ENCODE measurements around the gene SHKBP1. TPM values are rescaled to one million over a fixed set of nuclear protein-coding genes. Genes with fewer than 3 reads are reported as not detected.
"Not testable (repeated sequence)": the region's sequence is repeated elsewhere in the genome, so short reads cannot be mapped to it uniquely, and the experiment has no call there.

Gene SHKBP1
- total RNA-seq, 1 donor from 2014 or later = 1.6 TPM

DNA sequence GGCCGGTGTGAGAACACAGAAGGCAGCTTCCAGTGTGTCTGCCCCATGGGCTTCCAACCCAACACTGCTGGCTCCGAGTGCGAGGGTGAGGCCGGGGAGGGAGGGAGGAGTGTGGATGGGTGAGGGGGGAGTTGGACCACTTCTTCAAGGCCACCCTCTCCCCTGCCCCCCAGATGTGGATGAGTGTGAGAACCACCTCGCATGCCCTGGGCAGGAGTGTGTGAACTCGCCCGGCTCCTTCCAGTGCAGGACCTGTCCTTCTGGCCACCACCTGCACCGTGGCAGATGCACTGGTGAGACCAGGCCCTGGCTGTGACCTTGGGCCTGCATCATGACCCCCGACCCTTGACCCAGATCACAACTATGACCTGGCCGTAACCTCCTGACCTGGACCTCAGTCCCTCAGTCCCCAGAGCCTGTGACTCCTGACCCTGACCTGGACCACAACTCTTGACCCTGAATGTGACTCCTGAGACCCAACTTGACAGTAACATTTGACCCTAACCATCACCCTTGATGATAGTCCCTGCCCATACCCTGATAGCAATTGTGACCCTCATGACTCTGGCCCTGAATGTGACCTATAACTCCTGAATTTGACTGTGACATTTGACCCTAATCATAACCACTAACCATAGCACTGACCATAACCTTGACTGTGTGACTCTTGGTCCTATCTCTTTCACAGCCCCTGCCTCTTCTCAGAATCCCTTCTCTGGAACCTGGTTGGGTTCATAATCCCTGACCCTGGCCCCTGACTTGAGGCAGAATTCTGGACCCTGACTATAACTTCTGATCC is 35.4 kb downstream of the SHKBP1 start:
- no peak for FAIRE-seq
- DNase-seq (ENCODE audit: low spot score in 2 of 2) = no peak

DNA sequence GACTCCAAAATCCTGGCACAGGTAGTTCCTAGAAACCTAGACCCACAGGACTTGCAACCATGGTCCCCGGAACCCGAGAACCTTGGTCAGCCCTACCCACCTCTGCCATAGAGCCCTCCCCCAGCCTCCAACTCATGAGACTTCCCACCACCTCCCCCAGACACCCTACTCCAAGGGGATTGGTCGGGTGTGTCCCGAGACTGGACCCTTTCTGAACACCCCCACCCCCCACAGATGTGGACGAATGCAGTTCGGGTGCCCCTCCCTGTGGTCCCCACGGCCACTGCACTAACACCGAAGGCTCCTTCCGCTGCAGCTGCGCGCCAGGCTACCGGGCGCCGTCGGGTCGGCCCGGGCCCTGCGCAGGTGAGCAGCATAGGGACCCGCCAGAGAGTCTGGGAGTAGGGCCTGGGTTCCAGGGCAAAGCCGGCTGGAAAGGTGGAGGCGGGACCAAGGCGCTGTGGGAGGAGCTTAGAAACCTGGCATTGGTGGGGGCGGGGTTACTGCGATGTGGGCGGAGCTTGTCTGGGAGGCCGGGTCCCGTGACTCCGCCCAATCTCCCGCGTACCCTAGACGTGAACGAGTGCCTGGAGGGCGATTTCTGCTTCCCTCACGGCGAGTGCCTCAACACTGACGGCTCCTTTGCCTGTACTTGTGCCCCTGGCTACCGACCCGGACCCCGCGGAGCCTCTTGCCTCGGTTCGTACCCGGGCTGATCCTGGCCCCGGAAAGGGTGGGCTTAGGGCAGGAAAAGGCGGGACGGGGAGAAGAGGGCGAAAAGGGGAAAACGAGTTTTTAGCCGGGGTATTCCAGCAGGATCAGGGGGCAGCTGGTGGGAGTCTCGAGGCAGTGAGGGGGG is 36.4 kb downstream of the SHKBP1 start:
- FAIRE-seq = no peak
- DNase-seq (ENCODE audit: low spot score in 2 of 2) = no peak

DNA sequence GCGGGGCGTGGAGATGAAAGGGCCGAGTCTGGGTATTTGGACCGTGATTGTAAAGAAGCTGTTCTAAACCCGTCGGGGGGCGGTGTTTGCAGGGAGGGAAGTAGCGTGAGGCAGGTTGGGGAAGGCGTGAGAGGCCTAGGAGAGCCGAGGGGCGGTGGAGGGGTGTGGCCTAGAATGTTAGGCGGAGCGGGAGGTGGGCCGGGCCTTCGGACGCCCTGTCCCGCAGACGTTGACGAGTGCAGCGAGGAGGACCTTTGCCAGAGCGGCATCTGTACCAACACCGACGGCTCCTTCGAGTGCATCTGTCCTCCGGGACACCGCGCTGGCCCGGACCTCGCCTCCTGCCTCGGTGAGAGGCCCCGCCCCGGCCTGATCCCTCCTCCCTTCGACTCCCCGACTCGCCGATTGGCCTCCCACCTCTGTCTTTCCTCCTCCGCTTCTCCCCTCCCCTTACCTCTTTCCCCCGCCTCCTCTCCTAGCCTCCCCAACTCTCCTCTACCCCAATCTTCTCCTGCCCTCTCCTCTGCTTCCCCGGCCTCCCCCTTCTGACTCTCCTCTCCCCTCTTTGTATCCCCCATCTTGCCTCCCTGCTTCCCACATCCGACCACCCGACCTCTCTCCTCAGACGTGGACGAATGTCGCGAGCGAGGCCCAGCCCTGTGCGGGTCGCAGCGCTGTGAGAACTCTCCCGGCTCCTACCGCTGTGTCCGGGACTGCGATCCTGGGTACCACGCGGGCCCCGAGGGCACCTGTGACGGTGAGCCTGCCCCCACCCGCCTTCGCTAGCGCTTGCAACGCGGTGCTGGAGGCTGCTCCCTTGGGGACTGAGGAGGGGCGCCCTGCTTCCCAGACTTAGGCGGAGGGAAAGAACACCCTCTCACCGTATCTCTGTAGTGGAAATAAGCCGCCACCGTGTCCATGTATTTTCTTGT is 37.3 kb downstream of the SHKBP1 start:
- FAIRE-seq = no peak
- DNase-seq (ENCODE audit: low spot score in 2 of 2) = no peak

DNA sequence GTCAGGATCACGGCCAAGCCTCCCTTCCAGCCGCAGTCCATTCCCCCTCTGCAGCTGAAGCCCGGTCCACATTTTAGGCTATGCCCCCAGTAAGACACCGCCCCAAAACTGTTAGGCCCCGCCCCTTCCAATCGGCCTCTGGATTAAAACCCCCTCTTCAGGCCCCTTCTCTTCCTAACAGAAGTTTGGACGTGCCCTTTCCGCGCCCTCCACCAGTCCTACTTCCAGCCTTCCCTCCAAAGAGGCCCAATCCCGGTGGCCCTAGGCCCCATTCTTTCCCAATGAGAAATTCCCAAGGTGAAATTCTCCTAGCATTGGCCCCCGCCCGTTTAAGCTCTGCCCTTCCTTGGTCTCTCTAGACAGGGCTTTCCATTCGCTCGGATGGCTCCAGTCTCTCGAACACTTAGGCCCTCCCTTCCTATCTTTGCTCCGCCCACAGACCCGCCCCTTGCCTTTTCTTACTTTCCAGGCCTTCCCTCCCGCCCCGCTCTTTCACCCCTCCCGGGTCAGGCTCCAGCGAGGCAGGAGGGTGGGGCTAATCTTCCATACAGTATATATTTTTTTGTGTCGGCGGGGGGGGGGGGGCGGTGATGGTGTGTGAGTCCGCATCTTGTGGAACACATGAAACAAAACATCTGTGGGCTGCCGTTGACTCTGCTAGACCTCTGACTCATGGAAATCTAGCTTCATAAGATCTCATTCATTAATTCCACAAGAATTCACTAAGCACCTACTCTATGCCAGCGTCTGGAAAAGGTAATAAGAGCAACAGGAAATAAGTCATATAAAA is 38.1 kb downstream of the SHKBP1 start:
- no peak for FAIRE-seq
- no peak for DNase-seq (ENCODE audit: low spot score in 2 of 2)

DNA sequence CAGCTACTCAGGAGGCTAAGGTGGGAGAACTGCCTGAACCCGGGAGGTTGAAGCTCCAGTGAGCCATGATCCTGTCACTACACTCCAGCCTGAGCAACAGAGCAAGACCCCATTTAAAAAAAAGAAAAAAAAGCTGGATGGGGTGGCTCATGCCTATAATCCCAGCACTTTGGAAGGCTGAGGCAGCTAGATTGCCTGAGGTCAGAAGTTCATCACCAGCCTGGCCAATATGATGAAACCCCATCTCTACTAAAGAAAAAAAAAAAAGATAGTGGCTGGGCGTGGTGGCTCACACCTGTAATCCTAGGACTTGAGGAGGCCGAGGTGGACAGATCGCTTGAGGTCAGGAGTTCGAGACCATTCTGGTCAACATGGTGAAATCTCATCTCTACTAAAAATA is 39.5 kb downstream of the SHKBP1 start:
- FAIRE-seq = no peak

DNA sequence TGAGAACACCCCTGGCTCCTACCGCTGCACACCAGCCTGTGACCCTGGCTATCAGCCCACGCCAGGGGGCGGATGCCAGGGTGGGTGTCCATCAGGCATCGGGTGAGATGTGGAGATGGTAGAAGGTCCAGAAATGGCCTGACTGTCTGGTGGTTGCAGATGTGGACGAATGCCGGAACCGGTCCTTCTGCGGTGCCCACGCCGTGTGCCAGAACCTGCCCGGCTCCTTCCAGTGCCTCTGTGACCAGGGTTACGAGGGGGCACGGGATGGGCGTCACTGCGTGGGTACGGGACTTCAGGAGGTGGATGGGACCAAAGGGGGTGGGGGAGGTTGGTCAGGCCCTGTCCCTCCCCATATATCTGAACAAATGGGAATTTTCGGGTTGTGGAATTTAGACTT is 40.3 kb downstream of the SHKBP1 start:
- no peak for DNase-seq (ENCODE audit: low spot score in 2 of 2)
- FAIRE-seq = no peak

More for the DNA sequence above, 39.5 kb downstream of the SHKBP1 start:
- DNase-seq (ENCODE audit: low spot score in 2 of 2) = no peak

DNA sequence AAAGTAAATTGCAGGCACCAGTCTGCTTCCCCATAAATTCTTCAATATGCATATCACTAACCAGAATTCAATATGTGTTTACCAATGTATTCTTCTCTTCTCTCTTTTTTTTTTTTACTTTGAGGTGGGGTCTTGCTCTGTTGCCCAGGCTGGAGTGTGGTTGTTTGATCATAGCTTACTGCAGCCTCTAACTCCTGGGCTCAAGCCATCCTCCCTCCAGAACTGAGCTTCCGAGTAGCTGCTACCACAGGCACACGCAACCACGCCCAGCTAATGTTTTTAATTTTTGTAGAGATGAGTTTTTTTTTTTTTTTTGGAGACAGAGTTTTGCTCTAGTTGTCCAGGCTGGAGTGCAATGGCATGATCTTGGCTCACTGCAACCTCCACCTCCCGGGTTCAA is 41.3 kb downstream of the SHKBP1 start:
- DNase-seq (ENCODE audit: low spot score in 2 of 2) (no peak), FAIRE-seq (no peak)

DNA sequence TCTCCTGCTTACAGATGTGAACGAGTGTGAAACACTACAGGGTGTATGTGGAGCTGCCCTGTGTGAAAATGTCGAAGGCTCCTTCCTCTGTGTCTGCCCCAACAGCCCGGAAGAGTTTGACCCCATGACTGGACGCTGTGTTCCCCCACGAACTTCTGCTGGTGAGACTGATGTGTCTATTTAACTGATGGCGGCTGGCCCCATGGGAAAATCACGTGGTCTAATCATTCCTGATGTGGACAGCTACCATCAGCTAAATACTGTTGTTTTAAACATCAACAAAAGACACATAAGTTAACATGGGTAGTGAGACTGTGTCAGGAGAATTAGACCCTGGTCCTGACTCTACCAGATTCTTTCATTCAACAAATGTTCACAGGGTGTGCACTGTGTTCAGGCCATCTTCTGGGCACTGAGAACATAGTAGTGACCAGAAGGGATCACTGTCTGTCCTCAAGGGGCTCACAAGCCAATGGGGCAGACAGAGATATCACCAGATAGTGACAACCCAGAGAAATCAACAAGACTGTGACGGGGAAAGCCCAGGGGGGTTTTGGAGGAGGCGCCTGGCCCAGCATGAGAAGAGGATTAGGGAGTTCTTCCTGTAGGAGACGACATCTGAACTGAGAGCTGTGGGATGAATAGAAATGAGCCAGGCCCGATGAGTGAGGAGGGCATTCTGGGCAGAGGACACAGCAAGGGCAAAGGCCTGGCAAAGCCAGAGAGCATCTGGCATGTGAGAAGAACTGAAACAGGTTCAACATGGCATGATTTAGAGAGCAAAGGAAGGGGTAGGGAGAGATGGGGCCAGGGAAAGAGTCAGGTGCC is 42.9 kb downstream of the SHKBP1 start:
- DNase-seq (ENCODE audit: low spot score in 2 of 2) = no peak
- FAIRE-seq = no peak

DNA sequence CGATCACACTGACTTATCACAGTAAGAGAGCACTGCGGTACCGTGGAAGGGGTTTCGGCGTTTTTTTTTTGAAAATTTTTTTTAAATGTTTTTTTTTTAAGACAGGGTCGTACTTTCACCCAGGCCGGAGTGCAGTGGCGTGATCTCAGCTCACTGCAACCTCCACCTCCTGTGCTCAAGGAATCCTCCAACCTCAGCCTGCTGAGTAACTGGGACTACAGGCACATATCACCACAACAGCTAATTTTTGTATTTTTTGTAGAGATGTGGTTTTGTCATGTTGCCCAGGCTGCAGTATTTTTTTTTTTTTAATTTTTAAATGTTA is 43.5 kb downstream of the SHKBP1 start:
- no peak for DNase-seq (ENCODE audit: low spot score in 2 of 2)

DNA sequence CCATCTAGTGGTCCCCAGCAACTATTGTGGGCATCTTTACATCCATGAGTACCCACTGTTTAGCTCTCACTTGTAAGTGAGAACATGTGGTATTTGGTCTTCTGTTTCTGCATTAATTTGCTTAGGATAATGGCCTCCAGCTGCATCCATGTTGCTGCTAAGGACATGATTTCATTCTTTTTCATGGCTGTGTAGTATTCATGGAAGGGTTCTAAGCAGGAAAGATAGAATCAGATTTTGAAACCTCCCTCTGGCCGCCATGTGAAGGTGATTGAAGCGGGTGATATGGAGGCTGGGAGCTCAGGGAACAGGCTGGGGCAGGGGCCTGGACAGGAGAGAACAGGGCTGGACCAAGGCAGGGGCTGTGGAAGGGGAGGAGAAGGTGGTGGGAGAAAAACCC is 44.6 kb downstream of the SHKBP1 start:
- no peak for FAIRE-seq
- no peak for DNase-seq (ENCODE audit: low spot score in 2 of 2)

More for the DNA sequence above, 43.5 kb downstream of the SHKBP1 start:
- no peak for FAIRE-seq

DNA sequence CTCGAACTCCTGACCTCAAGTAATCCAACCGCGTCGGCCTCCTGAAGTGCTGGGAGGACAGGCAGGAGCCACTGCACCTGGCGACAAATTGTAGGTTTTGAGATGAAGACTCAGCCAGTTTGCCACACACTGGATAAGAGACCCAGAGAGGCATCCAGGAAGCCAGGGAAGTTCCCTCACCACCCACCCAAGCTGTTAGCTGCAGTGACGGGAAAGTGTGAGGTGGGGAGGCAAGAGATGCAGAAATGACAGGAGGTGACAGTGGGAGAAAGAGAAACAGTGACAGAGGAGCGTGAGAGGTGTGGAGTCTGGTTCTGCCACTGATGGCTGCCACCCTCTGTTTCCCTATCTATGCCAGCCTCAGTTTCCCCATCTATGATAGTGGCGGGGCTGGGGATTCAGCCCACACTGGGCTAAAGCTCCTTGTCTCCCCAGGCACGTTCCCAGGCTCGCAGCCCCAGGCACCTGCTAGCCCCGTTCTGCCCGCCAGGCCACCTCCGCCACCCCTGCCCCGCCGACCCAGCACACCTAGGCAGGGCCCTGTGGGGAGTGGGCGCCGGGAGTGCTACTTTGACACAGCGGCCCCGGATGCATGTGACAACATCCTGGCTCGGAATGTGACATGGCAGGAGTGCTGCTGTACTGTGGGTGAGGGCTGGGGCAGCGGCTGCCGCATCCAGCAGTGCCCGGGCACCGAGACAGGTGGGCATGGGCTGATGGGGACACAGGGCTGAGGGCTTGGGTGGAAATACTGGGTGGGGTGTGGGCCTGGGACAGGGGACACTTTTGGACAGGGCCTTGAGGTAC is 45.5 kb downstream of the SHKBP1 start:
- no peak for DNase-seq (ENCODE audit: low spot score in 2 of 2)
- no peak for FAIRE-seq

DNA sequence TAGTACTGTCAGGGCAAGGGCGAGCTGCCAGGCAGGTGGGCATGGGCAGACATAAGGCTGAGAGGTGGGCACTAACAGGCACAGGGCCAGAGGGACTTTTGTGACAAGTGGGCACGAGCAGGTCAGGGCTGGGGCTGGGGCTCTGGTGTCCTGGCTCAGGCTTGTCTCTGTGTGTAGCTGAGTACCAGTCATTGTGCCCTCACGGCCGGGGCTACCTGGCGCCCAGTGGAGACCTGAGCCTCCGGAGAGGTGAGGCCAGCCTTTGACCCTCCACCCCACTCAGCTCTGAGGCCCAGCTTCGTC is 46.1 kb downstream of the SHKBP1 start:
- FAIRE-seq = no peak
- DNase-seq (ENCODE audit: low spot score in 2 of 2) = no peak

DNA sequence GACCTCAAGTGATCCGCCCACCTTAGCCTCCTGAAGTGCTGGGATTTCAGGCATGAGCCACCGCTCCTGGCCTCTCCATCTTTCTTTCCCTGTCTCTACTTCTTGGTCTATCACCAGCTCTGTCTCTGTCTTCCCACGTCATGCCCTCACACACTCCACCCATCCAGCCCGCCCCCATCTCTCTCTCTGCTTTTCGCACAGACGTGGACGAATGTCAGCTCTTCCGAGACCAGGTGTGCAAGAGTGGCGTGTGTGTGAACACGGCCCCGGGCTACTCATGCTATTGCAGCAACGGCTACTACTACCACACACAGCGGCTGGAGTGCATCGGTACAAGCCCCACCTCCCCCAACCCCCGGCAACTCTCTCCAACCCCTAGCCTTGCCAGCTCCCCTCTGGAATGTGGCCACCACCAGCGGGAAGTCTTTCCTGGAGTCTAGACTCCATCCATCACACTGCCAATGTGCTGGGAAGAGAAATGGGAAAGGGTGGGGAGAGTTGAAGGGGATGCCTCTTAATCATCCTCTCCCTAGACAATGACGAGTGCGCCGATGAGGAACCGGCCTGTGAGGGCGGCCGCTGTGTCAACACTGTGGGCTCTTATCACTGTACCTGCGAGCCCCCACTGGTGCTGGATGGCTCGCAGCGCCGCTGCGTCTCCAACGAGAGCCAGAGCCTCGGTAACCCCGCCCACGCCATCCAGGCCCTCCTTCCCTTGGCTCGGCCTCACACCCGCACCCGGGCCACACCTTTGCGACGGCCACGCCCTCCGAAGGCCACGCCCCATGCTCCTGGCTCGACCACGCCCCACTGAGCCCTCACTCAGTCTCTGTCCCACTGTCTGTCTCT is 47.0 kb downstream of the SHKBP1 start:
- FAIRE-seq (no peak), DNase-seq (ENCODE audit: low spot score in 2 of 2) (no peak)

DNA sequence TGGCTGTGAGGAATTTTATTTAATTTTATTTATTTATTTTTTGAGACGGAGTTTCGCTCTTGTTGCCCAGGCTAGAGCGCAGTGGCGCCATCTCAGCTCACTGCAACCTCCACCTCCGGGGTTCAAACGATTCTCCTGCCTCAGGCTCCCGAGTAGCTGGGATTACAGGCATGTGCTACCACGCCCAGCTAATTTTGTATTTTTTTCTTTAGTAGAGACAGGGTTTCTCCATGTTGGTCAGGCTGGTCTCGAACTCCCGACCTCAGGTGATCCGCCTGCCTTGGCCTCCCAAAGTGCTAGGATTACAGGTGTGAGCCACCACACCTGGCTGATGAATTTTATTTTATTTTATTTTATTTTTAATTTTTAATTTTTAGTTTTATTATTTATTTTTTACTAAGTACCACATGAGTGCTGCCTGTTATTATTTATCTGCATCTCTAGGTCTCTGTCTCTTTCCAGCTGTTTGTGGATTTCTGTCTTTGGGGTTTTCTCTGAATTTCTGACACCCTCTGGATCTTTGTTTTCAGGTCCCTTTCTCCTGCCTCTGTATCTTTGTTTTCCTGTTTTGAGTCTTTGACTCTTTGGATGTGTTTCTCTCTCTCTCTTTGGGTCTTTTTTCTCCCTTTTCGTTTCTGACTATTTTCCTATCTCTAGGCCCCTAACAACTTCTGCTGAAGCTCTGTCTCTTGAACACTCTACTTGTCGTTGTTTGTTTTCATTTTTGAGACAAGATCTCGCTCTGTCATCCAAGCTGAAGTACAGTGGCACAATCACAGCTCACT is 47.9 kb downstream of the SHKBP1 start:
- DNase-seq (ENCODE audit: low spot score in 2 of 2); FAIRE-seq: not testable (repeated sequence)

DNA sequence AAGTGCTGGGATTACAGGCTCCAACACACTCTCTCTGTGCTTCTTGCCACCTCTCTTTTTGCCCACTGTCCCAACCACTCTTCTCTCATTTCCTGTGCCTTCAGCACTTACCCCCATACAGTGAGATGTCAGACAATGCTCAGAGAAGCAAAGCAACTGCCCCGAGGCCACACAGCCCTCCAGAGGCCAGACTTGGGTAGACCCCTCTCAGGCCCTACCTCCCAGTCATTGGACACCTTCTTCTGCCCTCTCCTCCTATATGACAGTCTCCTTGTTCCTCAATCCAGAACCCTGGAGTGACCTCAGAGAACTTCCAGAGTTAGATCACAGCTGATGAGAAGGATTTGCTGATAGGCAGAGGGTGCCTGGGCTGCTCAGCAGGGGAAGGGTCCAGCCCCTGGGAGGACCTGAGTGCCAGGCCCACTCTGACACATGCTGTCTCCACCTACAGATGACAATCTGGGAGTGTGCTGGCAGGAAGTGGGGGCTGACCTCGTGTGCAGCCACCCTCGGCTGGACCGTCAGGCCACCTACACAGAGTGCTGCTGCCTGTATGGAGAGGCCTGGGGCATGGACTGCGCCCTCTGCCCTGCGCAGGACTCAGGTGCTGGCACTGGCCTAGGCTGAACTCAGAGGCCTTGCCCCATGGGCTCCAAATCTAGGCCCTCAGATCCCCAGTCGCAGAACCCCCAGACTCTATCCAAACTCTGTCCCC is 48.9 kb downstream of the SHKBP1 start:
- no peak for DNase-seq (ENCODE audit: low spot score in 2 of 2)
- FAIRE-seq = no peak

DNA sequence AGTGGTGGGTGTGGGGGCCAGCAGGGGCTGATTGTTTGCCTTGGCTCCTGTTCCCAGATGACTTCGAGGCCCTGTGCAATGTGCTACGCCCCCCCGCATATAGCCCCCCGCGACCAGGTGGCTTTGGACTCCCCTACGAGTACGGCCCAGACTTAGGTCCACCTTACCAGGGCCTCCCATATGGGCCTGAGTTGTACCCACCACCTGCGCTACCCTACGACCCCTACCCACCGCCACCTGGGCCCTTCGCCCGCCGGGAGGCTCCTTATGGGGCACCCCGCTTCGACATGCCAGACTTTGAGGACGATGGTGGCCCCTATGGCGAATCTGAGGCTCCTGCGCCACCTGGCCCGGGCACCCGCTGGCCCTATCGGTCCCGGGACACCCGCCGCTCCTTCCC is 50.2 kb downstream of the SHKBP1 start:
- no peak for FAIRE-seq

More for the DNA sequence above, 50.2 kb downstream of the SHKBP1 start:
- no peak for DNase-seq (ENCODE audit: low spot score in 2 of 2)
